GM21619 (cell line): ENCODE results near the gene KRTAP3-1.
"Not testable (repeated sequence)": the region's sequence is repeated elsewhere in the genome, so short reads cannot be mapped to it uniquely, and the experiment has no call there.

Experiments used
- ATAC-seq: cut with Tn5 transposase; IDR thresholded peaks from one replicate; pipeline ENCODE4 v1.9.1; 2021; ENCODE audit not compliant: unreplicated experiment

The KRTAP3-1 gene

GRCh38 chr17:41008811-41009210 lies at the start of gene KRTAP3-1:
TSS of gene KRTAP3-1 (minus strand) at chr17:41009128. CDS start at chr17:41009074, 54 bp downstream.
- no peak for ATAC-seq

GRCh38 chr17:41057547-41057946 lies 48.6 kb upstream of the KRTAP3-1 start:
- ATAC-seq = no peak

- not testable (repeated sequence) for ATAC-seq
These were observed 46.2 kb upstream of the KRTAP3-1 start, which contains the start of gene KRTAP2-2 for GRCh38 chr17:41055130-41055529. TSS of gene KRTAP2-2 (minus strand) at chr17:41055230. CDS start at chr17:41055211, 19 bp downstream.

- ATAC-seq = not testable (repeated sequence)
These were observed 45.6 kb upstream of the KRTAP3-1 start for GRCh38 chr17:41054556-41054955.

- no peak for ATAC-seq
These were observed 45.1 kb upstream of the KRTAP3-1 start for GRCh38 chr17:41054025-41054424.

- ATAC-seq = no peak
These were observed 43.6 kb upstream of the KRTAP3-1 start for GRCh38 chr17:41052566-41052965.

GRCh38 chr17:41049110-41049509 lies 40.2 kb upstream of the KRTAP3-1 start:
- no peak for ATAC-seq

GRCh38 chr17:41048441-41048840 lies 39.5 kb upstream of the KRTAP3-1 start:
- ATAC-seq = no peak

- ATAC-seq = not testable (repeated sequence)
These were observed 38.0 kb upstream of the KRTAP3-1 start, which contains the start of gene KRTAP2-1 for GRCh38 chr17:41046735-41047465. TSS of gene KRTAP2-1 (minus strand) at chr17:41047316. CDS start at chr17:41047267, 49 bp downstream.

GRCh38 chr17:41042953-41043352 lies 34.0 kb upstream of the KRTAP3-1 start:
- ATAC-seq = no peak

GRCh38 chr17:41040783-41041571 lies 32.0 kb upstream of the KRTAP3-1 start, which contains the start of gene KRTAP1-1:
TSS of gene KRTAP1-1 (minus strand) at chr17:41041450. CDS start at chr17:41041397, 53 bp downstream.
- not testable (repeated sequence) for ATAC-seq

- no peak for ATAC-seq
These were observed 29.0 kb upstream of the KRTAP3-1 start for GRCh38 chr17:41037853-41038350.

GRCh38 chr17:41034346-41034935 lies 25.5 kb upstream of the KRTAP3-1 start, which contains the start of gene KRTAP1-3:
TSS of gene KRTAP1-3 (minus strand) at chr17:41034874. CDS start at chr17:41034821, 53 bp downstream.
- not testable (repeated sequence) for ATAC-seq

- no peak for ATAC-seq
These were observed 20.8 kb upstream of the KRTAP3-1 start, which contains the start of gene KRTAP1-4 for GRCh38 chr17:41029633-41030245. TSS of gene KRTAP1-4 (minus strand) at chr17:41030195. CDS start at chr17:41030078, 117 bp downstream.

- no peak for ATAC-seq
These were observed 18.0 kb upstream of the KRTAP3-1 start, which contains the start of gene KRTAP1-5 for GRCh38 chr17:41026715-41027471. TSS of gene KRTAP1-5 (minus strand) at chr17:41027208. CDS start at chr17:41027155, 53 bp downstream.

- no peak for ATAC-seq
These were observed 15.8 kb upstream of the KRTAP3-1 start for GRCh38 chr17:41024697-41025096.

GRCh38 chr17:41020336-41020735 lies 11.4 kb upstream of the KRTAP3-1 start:
- ATAC-seq = no peak

- no peak for ATAC-seq
These were observed 10.5 kb upstream of the KRTAP3-1 start for GRCh38 chr17:41019415-41019814.

- ATAC-seq = no peak
These were observed 9.6 kb upstream of the KRTAP3-1 start for GRCh38 chr17:41018541-41018940.
